Breast epithelium (tissue), 3 donors: Measurements from ENCODE around the gene NXPE4.

ENCODE experiments used
- CTCF ChIP-seq, 3 donors: fragments of 450-650 bp; IDR thresholded peaks; one replicate each; pipeline ENCODE4 v1.5.1; 2016 to 2017; ENCODE audit warnings: antibody characterized with exemption in 3 of 3, mild to moderate bottlenecking in 3 of 3, moderate library complexity in 3 of 3
- POLR2AphosphoS5 ChIP-seq, 3 donors: sonication (generic); formaldehyde crosslinking; IDR thresholded peaks; one replicate each; pipeline ENCODE4 v1.6.1; 2017; ENCODE audit warnings: antibody characterized with exemption in 3 of 3

DNA sequence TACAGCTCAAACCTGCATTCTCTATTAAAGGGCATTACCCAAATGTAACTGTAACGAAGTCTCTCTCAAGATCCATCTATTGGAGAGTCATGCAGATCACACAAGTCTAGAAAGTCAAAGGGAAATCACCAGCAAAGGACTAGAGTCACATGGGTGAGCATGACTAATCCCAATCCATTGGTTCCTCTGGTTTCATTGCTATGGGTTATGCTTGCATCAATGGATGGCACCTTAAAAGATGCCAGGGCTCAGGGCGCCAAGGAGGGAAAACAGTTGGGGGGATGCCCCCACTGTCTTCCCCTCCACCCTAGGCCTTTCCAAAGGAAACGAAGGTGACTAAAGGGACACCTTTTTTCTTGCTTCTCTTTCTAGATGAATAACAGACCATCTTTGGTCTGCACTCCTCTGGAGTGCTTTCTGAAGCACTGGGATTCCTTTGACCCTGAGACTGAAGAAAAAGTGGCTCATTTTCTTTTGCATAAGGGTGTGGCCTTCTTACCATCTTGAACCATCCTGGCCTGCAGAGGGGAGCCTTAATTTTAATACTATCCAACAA lies 8.1 kb downstream of the NXPE4 start:
- TF ChIP-seq POLR2AphosphoS5 (IDR thresholded peaks at IDR 0.05) (no peak), CTCF (IDR thresholded peaks at IDR 0.05) (no peak)
